CD14-positive monocyte (primary cell): ENCODE data around the gene PRKN. TPM values are rescaled to one million over a fixed set of nuclear protein-coding genes. Genes with fewer than 3 reads are reported as not detected.
A peak's percentile ranks its signal among the peaks of the same experiment; 100 is the strongest.

ENCODE experiments used
- DNase-seq, 3 donors: peaks; one replicate each; pipeline ENCODE4 v3.0.0-alpha.2; 2011 to 2022
- H2AFZ ChIP-seq: 2 replicates; pipeline ENCODE4 v1.6.0; 2012; ENCODE audit warnings: mild to moderate bottlenecking, low read depth, low read length, inconsistent platforms; ENCODE audit not compliant: insufficient read depth, poor library complexity, severe bottlenecking
- H3K27ac ChIP-seq, 2 donors: 1 replicate in 1 of 2; 2 replicates in 1 of 2; pipeline ENCODE4 v1.5.1; 2012 to 2013; ENCODE audit warnings: low read length in 2 of 2, control low read depth in 1 of 2, inconsistent platforms in 1 of 2, low read depth in 1 of 2, mild to moderate bottlenecking in 1 of 2
- H3K27me3 ChIP-seq, 2 donors: one replicate each; pipeline versions ENCODE4 v1.6.0 to v1.6.1; 2011 to 2013; ENCODE audit warnings: low read length in 2 of 2; ENCODE audit not compliant: control insufficient read depth in 2 of 2, insufficient read depth in 2 of 2
- H3K36me3 ChIP-seq, 2 donors: replicated peaks in 1 of 2; 1 replicate in 1 of 2; 2 replicates in 1 of 2; pipeline versions ENCODE4 v1.5.1 to v1.6.1; 2012 to 2013; ENCODE audit warnings: low read length in 2 of 2, control low read depth in 1 of 2, inconsistent platforms in 1 of 2, mild to moderate bottlenecking in 1 of 2; ENCODE audit not compliant: insufficient read depth in 2 of 2, control insufficient read depth in 1 of 2
- H3K4me1 ChIP-seq, 2 donors: 1 replicate in 1 of 2; 2 replicates in 1 of 2; pipeline versions ENCODE4 v1.5.1 to v1.6.1; 2012 to 2013; ENCODE audit warnings: low read length in 2 of 2, control low read depth in 1 of 2, inconsistent platforms in 1 of 2, mild to moderate bottlenecking in 1 of 2, moderate library complexity in 1 of 2; ENCODE audit not compliant: insufficient read depth in 2 of 2, control insufficient read depth in 1 of 2
- H3K4me2 ChIP-seq: replicated peaks from 2 replicates; pipeline ENCODE3; 2012; ENCODE audit warnings: low read length, moderate library complexity, mild to moderate bottlenecking; ENCODE audit not compliant: poor library complexity, severe bottlenecking; ENCODE audit errors: extremely low read depth
- H3K4me3 ChIP-seq, 3 experiments: fragments of 200-600 bp in 1 of 3; sonication (generic) in 1 of 3; replicated peaks in 1 of 3; 1 replicate in 2 of 3; 2 replicates in 1 of 3; pipeline ENCODE4 v1.5.1; 2011 to 2013; ENCODE audit warnings: low read length in 3 of 3, mild to moderate bottlenecking in 3 of 3, control low read depth in 2 of 3, low read depth in 2 of 3, inconsistent platforms in 1 of 3, moderate library complexity in 1 of 3
- H3K79me2 ChIP-seq: 2 replicates; pipeline ENCODE4 v1.6.0; 2012; ENCODE audit warnings: mild to moderate bottlenecking, control low read depth, inconsistent platforms, low read length, moderate library complexity; ENCODE audit not compliant: insufficient read depth
- H3K9ac ChIP-seq: 2 replicates; pipeline ENCODE4 v1.6.0; 2017; ENCODE audit warnings: low read length, mild to moderate bottlenecking; ENCODE audit not compliant: insufficient read depth, poor library complexity, severe bottlenecking
- H3K9me3 ChIP-seq, 2 donors: replicated peaks in 1 of 2; 1 replicate in 1 of 2; 2 replicates in 1 of 2; pipeline versions ENCODE4 v1.5.1 to v1.6.1; 2012 to 2013; ENCODE audit warnings: low read length in 2 of 2, control low read depth in 1 of 2; ENCODE audit not compliant: control insufficient read depth in 1 of 2, insufficient read depth in 1 of 2
- H4K20me1 ChIP-seq: 2 replicates; pipeline ENCODE4 v1.6.0; 2012; ENCODE audit warnings: mild to moderate bottlenecking, low read length, control low read depth, moderate library complexity; ENCODE audit not compliant: insufficient read depth
- H3K27ac Mint-ChIP-seq, 7 donors: one replicate each; pipeline ENCODE4 v1.8.0; 2020; ENCODE audit warnings: mild to moderate bottlenecking in 7 of 7, mixed read lengths in 7 of 7, moderate library complexity in 6 of 7, inconsistent platforms in 2 of 7
- H3K27me3 Mint-ChIP-seq, 3 donors: one replicate each; pipeline ENCODE4 v1.8.0; 2021 to 2022; ENCODE audit warnings: low read depth in 3 of 3, mild to moderate bottlenecking in 3 of 3, mixed read lengths in 3 of 3, moderate library complexity in 3 of 3, inconsistent platforms in 1 of 3
- H3K36me3 Mint-ChIP-seq, 2 donors: one replicate each; pipeline ENCODE4 v1.8.0; 2020; ENCODE audit warnings: mixed read lengths in 2 of 2, inconsistent platforms in 1 of 2, mild to moderate bottlenecking in 1 of 2
- H3K4me1 Mint-ChIP-seq: one replicate; pipeline ENCODE4 v1.8.0; 2020; ENCODE audit warnings: mild to moderate bottlenecking, mixed read lengths
- H3K4me3 Mint-ChIP-seq, 2 donors: one replicate each; pipeline ENCODE4 v1.8.0; 2020; ENCODE audit warnings: mild to moderate bottlenecking in 2 of 2, mixed read lengths in 2 of 2, moderate library complexity in 1 of 2
- H3K9me3 Mint-ChIP-seq, 7 donors: one replicate each; pipeline ENCODE4 v1.8.0; 2020 to 2022; ENCODE audit warnings: mixed read lengths in 7 of 7, mild to moderate bottlenecking in 6 of 7, moderate library complexity in 6 of 7, inconsistent platforms in 2 of 7
- WGBS: methylation state at CpG from one replicate; pipeline ENCODE4 v1.1.5; 2013; ENCODE audit warnings: missing lambda C conversion rate; ENCODE audit not compliant: insufficient coverage; 5-methylcytosine and 5-hydroxymethylcytosine counted together
- intact Hi-C, 2 donors: fragments of 100-400 bp; cut with micrococcal nuclease; formaldehyde crosslinking; loops; one replicate each; pipeline versions ENCODE4 v1.15.0 to v1.15.1; 2023
- polyA plus RNA-seq, 3 donors: library from polyadenylated mRNA; depleted of rRNA in 1 of 3; unstranded in 2 of 3; stranded (reverse) in 1 of 3; fragments of 300-500 nt in 2 of 3; fragments of >200 nt in 1 of 3; fragmentation: Illumina TruSeq in 2 of 3; gene quantifications; 1 replicate in 2 of 3; 2 replicates in 1 of 3; pipeline ENCODE4 v1.2.3, GENCODE V29; 2012 to 2021
- TF ChIP-seq, protein P1 (sequence below): fragments of 200-600 bp; IDR thresholded peaks from one replicate; pipeline ENCODE4 v1.8.0; 2022; ENCODE audit warnings: antibody characterized with exemption, mild to moderate bottlenecking

Gene PRKN
- polyA plus RNA-seq, 3 donors: 0.19 to 0.21 TPM; not detected in 1

- no peaks in the 10 kb centered on the region for H4K20me1 ChIP-seq
- H3K36me3 Mint-ChIP-seq: no peaks in the 10 kb centered on the region
- H3K4me3 ChIP-seq: no peak overlapping the region
- no peak overlapping the region for H2AFZ ChIP-seq
- no peak overlapping the region for H3K9ac ChIP-seq
- DNase-seq: peak in 1 of 3 donors; percentile 23
- no CpG with 5 or more reads among the region's 2 CpGs for WGBS
- no peak overlapping the region for H3K4me2 ChIP-seq
- H3K4me1 ChIP-seq: peaks cover 14 to 18% of the 10 kb centered on the region in 2 donors
- no peak overlapping the region for H3K27ac ChIP-seq
- TF ChIP-seq, protein P1, sequence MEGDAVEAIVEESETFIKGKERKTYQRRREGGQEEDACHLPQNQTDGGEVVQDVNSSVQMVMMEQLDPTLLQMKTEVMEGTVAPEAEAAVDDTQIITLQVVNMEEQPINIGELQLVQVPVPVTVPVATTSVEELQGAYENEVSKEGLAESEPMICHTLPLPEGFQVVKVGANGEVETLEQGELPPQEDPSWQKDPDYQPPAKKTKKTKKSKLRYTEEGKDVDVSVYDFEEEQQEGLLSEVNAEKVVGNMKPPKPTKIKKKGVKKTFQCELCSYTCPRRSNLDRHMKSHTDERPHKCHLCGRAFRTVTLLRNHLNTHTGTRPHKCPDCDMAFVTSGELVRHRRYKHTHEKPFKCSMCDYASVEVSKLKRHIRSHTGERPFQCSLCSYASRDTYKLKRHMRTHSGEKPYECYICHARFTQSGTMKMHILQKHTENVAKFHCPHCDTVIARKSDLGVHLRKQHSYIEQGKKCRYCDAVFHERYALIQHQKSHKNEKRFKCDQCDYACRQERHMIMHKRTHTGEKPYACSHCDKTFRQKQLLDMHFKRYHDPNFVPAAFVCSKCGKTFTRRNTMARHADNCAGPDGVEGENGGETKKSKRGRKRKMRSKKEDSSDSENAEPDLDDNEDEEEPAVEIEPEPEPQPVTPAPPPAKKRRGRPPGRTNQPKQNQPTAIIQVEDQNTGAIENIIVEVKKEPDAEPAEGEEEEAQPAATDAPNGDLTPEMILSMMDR: no peak
- H3K4me3 Mint-ChIP-seq: no peak overlapping the region
- no peaks in the 10 kb centered on the region for H3K27me3 ChIP-seq
- no peaks in the 10 kb centered on the region for H3K36me3 ChIP-seq
- H3K9me3 ChIP-seq: peaks cover 0 to 11% of the 10 kb centered on the region in 2 donors
- H3K79me2 ChIP-seq: no peaks in the 10 kb centered on the region
- H3K27me3 Mint-ChIP-seq: peaks cover 0 to 3% (median 1%) of the 10 kb centered on the region in 3 donors
- H3K9me3 Mint-ChIP-seq: peaks cover 0 to 3% (median 0%) of the 10 kb centered on the region in 7 donors
- peak overlapping the region in 1 of 7 donors; percentile 14 for H3K27ac Mint-ChIP-seq
- H3K4me1 Mint-ChIP-seq: peaks cover 31% of the 10 kb centered on the region
- intact Hi-C loops: no loop called here
These were observed 571.4 kb downstream of the PRKN start for GRCh38 chr6:162156146-162156545.

DNA sequence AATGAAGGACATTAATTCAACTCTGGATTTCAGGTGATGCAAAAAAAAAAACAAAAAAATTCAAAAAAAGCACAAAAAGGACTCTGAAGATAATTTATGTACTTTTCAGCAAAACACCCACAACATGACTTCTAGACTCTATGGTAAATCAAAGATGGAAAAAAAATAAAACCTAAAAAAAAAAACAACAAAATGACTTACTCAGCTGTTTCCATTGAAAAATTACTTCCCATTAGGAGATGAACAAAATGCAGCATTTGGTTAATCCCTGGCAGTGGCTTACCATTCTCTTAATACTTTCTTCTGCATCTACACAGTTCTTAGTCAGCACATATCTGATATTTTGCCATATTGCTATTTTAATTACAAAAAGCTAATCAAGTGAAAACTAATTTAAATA is 572.6 kb downstream of the PRKN start:
- Histone ChIP-seq H3K27me3 (no peaks in the 10 kb centered on the region), H3K9me3 (peaks cover 0 to 11% of the 10 kb centered on the region in 2 donors), H3K4me2 (no peak overlapping the region), H3K4me3 (no peak overlapping the region), H3K4me1 (peaks cover 25 to 30% of the 10 kb centered on the region in 2 donors), H4K20me1 (no peaks in the 10 kb centered on the region), H2AFZ (no peak overlapping the region), H3K27ac (no peak overlapping the region), H3K36me3 (no peaks in the 10 kb centered on the region), H3K9ac (no peak overlapping the region), H3K79me2 (no peaks in the 10 kb centered on the region)
- TF ChIP-seq, protein P1: no peak
- Mint-ChIP-seq H3K4me3 (no peak overlapping the region), H3K27ac (no peak overlapping the region), H3K36me3 (no peaks in the 10 kb centered on the region), H3K27me3 (peaks cover 0 to 3% (median 1%) of the 10 kb centered on the region in 3 donors), H3K4me1 (peaks cover 42% of the 10 kb centered on the region), H3K9me3 (peaks cover 0 to 3% (median 0%) of the 10 kb centered on the region in 7 donors)
- DNase-seq: no peak
- intact Hi-C loops: no loop called here
